ENCODE data around the gene MYO7B.
A peak's percentile ranks its signal among the peaks of the same experiment; 100 is the strongest.

The MYO7B gene

GRCh38 chr2:127535422-127535901, at the start of gene MYO7B:
Gene MYO7B (plus strand): TSS chr2:127535683. CDS start chr2:127559723, 24,040 bp downstream.
- DNase-seq: no peak

GRCh38 chr2:127485694-127486071, 49.8 kb upstream of the MYO7B start:
- no peak for DNase-seq

GRCh38 chr2:127486247-127487058, 49.0 kb upstream of the MYO7B start:
- no peak for DNase-seq

GRCh38 chr2:127490283-127490682, 45.2 kb upstream of the MYO7B start:
- DNase-seq: no peak

GRCh38 chr2:127498386-127498785, 37.1 kb upstream of the MYO7B start:
- no peak for DNase-seq

- no peak for DNase-seq
Observed at GRCh38 chr2:127503491-127503890, 32.0 kb upstream of the MYO7B start.

- DNase-seq: no peak
Observed at GRCh38 chr2:127504552-127505430, 30.7 kb upstream of the MYO7B start.

- no peak for DNase-seq
Observed at GRCh38 chr2:127506510-127506909, 29.0 kb upstream of the MYO7B start.

GRCh38 chr2:127508023-127508630, 27.4 kb upstream of the MYO7B start:
- no peak for DNase-seq

GRCh38 chr2:127508631-127509034, 26.9 kb upstream of the MYO7B start:
- DNase-seq: peak; percentile 70

GRCh38 chr2:127510073-127510472, 25.4 kb upstream of the MYO7B start:
- DNase-seq: no peak

GRCh38 chr2:127511090-127511695, 24.3 kb upstream of the MYO7B start:
- no peak for DNase-seq

- no peak for DNase-seq
Observed at GRCh38 chr2:127511917-127512316, 23.6 kb upstream of the MYO7B start.

- DNase-seq: no peak
Observed at GRCh38 chr2:127512362-127512761, 23.1 kb upstream of the MYO7B start.

- no peak for DNase-seq
Observed at GRCh38 chr2:127514076-127514475, 21.4 kb upstream of the MYO7B start.

- DNase-seq: no peak
Observed at GRCh38 chr2:127514485-127514884, 21.0 kb upstream of the MYO7B start.

GRCh38 chr2:127515383-127515915, 20.0 kb upstream of the MYO7B start:
- no peak for DNase-seq

- DNase-seq: peak; percentile 82
Observed at GRCh38 chr2:127516041-127516762, 19.3 kb upstream of the MYO7B start.

GRCh38 chr2:127517465-127517864, 18.0 kb upstream of the MYO7B start:
- DNase-seq: no peak

- DNase-seq: no peak
Observed at GRCh38 chr2:127520424-127520823, 15.1 kb upstream of the MYO7B start.

- no peak for DNase-seq
Observed at GRCh38 chr2:127523269-127523939, 12.1 kb upstream of the MYO7B start.
